ENCODE results near the gene SH3BP4. TPM values are rescaled to one million over a fixed set of nuclear protein-coding genes. Genes with fewer than 3 reads are reported as not detected.
"Not testable (repeated sequence)": the region's sequence is repeated elsewhere in the genome, so short reads cannot be mapped to it uniquely, and the experiment has no call there.

Gene SH3BP4
- total and polyA plus RNA-seq, 4 donors = 4.1 to 18.4 (median 12.2) TPM

DNA sequence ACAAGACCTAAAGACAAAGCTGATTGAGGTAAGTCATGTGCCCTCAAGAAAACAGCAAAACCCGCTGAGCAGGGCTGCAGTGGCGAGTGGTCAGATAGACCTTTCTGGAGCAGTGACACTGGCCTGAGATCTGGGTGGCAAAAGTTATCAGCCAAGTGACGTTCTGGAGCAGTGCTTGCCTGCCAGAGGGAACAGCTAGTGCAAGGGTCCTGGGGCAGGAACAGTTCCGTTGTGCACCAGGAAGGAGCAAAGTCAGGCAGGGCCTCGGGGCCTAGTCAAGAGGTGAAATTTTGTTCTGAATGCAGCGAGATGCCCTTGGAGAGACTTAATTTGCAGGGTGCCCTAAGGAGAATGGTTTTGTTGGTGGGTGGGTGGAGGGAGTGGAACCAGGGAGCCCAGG, 67.0 kb downstream of the SH3BP4 start:
- no peaks in the 10 kb centered on the region for H3K4me1 ChIP-seq (ENCODE audit: control insufficient read depth in 4 of 4, insufficient read depth in 4 of 4, low read length in 3 of 4)
- TF ChIP-seq, protein P1, sequence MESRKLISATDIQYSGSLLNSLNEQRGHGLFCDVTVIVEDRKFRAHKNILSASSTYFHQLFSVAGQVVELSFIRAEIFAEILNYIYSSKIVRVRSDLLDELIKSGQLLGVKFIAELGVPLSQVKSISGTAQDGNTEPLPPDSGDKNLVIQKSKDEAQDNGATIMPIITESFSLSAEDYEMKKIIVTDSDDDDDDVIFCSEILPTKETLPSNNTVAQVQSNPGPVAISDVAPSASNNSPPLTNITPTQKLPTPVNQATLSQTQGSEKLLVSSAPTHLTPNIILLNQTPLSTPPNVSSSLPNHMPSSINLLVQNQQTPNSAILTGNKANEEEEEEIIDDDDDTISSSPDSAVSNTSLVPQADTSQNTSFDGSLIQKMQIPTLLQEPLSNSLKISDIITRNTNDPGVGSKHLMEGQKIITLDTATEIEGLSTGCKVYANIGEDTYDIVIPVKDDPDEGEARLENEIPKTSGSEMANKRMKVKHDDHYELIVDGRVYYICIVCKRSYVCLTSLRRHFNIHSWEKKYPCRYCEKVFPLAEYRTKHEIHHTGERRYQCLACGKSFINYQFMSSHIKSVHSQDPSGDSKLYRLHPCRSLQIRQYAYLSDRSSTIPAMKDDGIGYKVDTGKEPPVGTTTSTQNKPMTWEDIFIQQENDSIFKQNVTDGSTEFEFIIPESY (IDR thresholded peaks at IDR 0.05) = no peak
- no peak for TF ChIP-seq JUND (IDR thresholded peaks at IDR 0.05)
- TF ChIP-seq HNF4A (conservative IDR thresholded peaks at IDR 0.05) = no peak
- no peak for TF ChIP-seq GABPA (IDR thresholded peaks at IDR 0.05 in 1 of 2, conservative IDR thresholded peaks at IDR 0.05 in 1 of 2)
- no peak for TF ChIP-seq RAD21 (IDR thresholded peaks at IDR 0.05)
- TF ChIP-seq, protein P2, sequence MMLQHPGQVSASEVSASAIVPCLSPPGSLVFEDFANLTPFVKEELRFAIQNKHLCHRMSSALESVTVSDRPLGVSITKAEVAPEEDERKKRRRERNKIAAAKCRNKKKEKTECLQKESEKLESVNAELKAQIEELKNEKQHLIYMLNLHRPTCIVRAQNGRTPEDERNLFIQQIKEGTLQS (IDR thresholded peaks at IDR 0.05) = no peak
- TF ChIP-seq HNF4G (IDR thresholded peaks at IDR 0.05) = no peak
- no peak for TF ChIP-seq FOXA2 (IDR thresholded peaks at IDR 0.05)
- TF ChIP-seq, protein P3, sequence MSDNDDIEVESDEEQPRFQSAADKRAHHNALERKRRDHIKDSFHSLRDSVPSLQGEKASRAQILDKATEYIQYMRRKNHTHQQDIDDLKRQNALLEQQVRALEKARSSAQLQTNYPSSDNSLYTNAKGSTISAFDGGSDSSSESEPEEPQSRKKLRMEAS (IDR thresholded peaks at IDR 0.05) = no peak
- TF ChIP-seq FOXA1 (IDR thresholded peaks at IDR 0.05) = no peak
- no peak for TF ChIP-seq YY1 (IDR thresholded peaks at IDR 0.05)
- no peak for TF ChIP-seq NR2F2 (IDR thresholded peaks at IDR 0.05)
- no peak for TF ChIP-seq RXRA (IDR thresholded peaks at IDR 0.05)
- DNase-seq (ENCODE audit: low spot score) = no peak
- H3K9me3 ChIP-seq (ENCODE audit: control insufficient read depth in 4 of 4, low read length in 3 of 4) = no peaks in the 10 kb centered on the region
- no peaks in the 10 kb centered on the region for H3K36me3 ChIP-seq (ENCODE audit: control insufficient read depth in 4 of 4, insufficient read depth in 3 of 4, low read depth in 1 of 4, low read length in 3 of 4)
- WGBS = 94% methylated on average over 6 of the region's 6 CpGs
- no peaks in the 10 kb centered on the region for H3K27me3 ChIP-seq (ENCODE audit: control insufficient read depth in 4 of 4, insufficient read depth in 4 of 4, low read length in 3 of 4)
- no peak overlapping the region for H3K9ac ChIP-seq (ENCODE audit: low read depth in 1 of 2, low read length in 2 of 2)
- H3K27ac ChIP-seq (ENCODE audit: low read depth in 1 of 2, low read length in 2 of 2) = no peak overlapping the region
- no peak overlapping the region for H3K4me3 ChIP-seq (ENCODE audit: low read depth in 1 of 3, low read length in 3 of 3)

DNA sequence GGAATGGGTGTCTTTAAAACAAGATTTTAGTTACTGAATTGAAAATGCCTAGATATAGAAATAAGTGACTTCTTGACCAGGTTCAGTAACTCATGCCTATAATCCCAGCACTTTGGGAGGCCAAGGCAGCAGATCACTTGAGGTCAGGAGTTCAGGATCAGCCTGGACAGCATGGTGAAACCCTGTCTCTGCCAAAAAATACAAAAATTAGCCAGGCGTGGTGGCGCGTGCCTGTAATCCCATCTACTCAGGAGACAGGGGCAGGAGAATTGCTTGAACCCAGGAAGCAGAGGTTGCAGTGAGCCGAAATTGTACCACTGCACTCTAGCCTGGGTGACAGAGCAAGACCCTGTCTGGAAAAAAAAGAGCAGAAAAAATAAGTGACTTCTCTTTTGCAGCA, 68.3 kb downstream of the SH3BP4 start:
- not testable (repeated sequence) for H3K27ac ChIP-seq (ENCODE audit: low read depth in 1 of 2, low read length in 2 of 2); DNase-seq (ENCODE audit: low spot score); H3K4me3 ChIP-seq (ENCODE audit: low read depth in 1 of 3, low read length in 3 of 3); H3K9me3 ChIP-seq (ENCODE audit: control insufficient read depth in 4 of 4, low read length in 3 of 4); H3K27me3 ChIP-seq (ENCODE audit: control insufficient read depth in 4 of 4, insufficient read depth in 4 of 4, low read length in 3 of 4); H3K9ac ChIP-seq (ENCODE audit: low read depth in 1 of 2, low read length in 2 of 2); H3K4me1 ChIP-seq (ENCODE audit: control insufficient read depth in 4 of 4, insufficient read depth in 4 of 4, low read length in 3 of 4); H3K36me3 ChIP-seq (ENCODE audit: control insufficient read depth in 4 of 4, insufficient read depth in 3 of 4, low read depth in 1 of 4, low read length in 3 of 4)
- WGBS = 90% methylated on average over 4 of the region's 4 CpGs

DNA sequence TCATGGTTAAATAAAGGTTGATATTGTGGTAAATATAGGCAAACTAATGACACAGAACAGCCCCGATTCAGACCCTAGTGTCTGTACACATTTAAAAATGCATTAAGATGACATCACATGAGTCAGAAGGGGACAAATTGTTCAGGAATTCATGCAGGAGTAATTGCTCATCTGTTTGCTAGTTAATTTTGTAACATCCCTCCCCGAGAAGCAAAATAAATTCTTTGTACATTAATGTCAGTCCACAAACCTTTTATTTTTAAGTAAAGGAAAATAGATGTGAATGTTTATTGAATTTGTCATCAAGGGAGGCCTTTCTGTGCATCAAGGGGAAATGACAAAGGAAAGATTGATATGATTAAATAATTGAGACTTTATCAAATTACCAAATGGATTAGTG, 69.9 kb downstream of the SH3BP4 start:
- Histone ChIP-seq H3K9ac (ENCODE audit: low read depth in 1 of 2, low read length in 2 of 2) (no peak overlapping the region), H3K27me3 (ENCODE audit: control insufficient read depth in 4 of 4, insufficient read depth in 4 of 4, low read length in 3 of 4) (no peaks in the 10 kb centered on the region), H3K4me1 (ENCODE audit: control insufficient read depth in 4 of 4, insufficient read depth in 4 of 4, low read length in 3 of 4) (peaks cover 0 to 4% (median 3%) of the 10 kb centered on the region in 4 donors), H3K36me3 (ENCODE audit: control insufficient read depth in 4 of 4, insufficient read depth in 3 of 4, low read depth in 1 of 4, low read length in 3 of 4) (no peaks in the 10 kb centered on the region), H3K4me3 (ENCODE audit: low read depth in 1 of 3, low read length in 3 of 3) (no peak overlapping the region), H3K27ac (ENCODE audit: low read depth in 1 of 2, low read length in 2 of 2) (no peak overlapping the region), H3K9me3 (ENCODE audit: control insufficient read depth in 4 of 4, low read length in 3 of 4) (no peaks in the 10 kb centered on the region)
- no peak for TF ChIP-seq RXRA (IDR thresholded peaks at IDR 0.05)
- TF ChIP-seq FOXA2 (IDR thresholded peaks at IDR 0.05) = no peak
- TF ChIP-seq, protein P4, sequence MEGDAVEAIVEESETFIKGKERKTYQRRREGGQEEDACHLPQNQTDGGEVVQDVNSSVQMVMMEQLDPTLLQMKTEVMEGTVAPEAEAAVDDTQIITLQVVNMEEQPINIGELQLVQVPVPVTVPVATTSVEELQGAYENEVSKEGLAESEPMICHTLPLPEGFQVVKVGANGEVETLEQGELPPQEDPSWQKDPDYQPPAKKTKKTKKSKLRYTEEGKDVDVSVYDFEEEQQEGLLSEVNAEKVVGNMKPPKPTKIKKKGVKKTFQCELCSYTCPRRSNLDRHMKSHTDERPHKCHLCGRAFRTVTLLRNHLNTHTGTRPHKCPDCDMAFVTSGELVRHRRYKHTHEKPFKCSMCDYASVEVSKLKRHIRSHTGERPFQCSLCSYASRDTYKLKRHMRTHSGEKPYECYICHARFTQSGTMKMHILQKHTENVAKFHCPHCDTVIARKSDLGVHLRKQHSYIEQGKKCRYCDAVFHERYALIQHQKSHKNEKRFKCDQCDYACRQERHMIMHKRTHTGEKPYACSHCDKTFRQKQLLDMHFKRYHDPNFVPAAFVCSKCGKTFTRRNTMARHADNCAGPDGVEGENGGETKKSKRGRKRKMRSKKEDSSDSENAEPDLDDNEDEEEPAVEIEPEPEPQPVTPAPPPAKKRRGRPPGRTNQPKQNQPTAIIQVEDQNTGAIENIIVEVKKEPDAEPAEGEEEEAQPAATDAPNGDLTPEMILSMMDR (IDR thresholded peaks at IDR 0.05; ENCODE audit: low read depth, low read length, missing input control) = no peak
- no peak for TF ChIP-seq EGR1 (IDR thresholded peaks at IDR 0.05; ENCODE audit: low read depth in 2 of 2)
- TF ChIP-seq, protein P3 (IDR thresholded peaks at IDR 0.05) = no peak
- no peak for DNase-seq (ENCODE audit: low spot score)
- 74% methylated on average over 2 of the region's 2 CpGs for WGBS
